HTERT RPE-1 (cell line): ENCODE data around the gene ALOX5.
"Not testable (repeated sequence)": the region's sequence is repeated elsewhere in the genome, so short reads cannot be mapped to it uniquely, and the experiment has no call there.

Experiments
- in situ Hi-C: fragments of 300-500 bp; cut with MboI; formaldehyde crosslinking; loops from 4 replicates; pipeline ENCODE4 v1.14.3; 2020; ENCODE audit warnings: low sequenced_read_pairs

The ALOX5 gene

GRCh38 chr10:45404087-45404769 lies 30.2 kb downstream of the ALOX5 start:
- in situ Hi-C loops = no loop called here

GRCh38 chr10:45404770-45405120 lies 30.7 kb downstream of the ALOX5 start:
- in situ Hi-C loops = no loop called here

DNA sequence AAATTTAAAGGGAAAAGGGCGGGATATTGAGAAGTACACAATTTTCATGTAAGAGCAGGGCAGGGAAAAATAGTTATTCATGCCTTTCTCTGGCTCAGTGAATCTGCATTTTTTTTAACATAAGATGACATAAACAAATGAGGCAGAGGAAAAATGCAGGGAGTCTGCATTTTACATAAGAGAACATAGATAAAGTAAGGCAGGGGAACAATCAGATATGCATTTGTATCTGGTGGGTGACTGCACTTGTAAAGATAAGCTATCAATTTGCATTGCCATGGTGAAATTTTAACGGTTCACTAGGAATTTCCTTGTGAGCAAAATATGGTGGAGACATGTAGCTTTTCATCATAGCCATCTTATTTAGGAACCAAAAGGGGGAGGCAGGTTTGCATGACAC lies 33.5 kb downstream of the ALOX5 start:
- in situ Hi-C loops = no loop called here

GRCh38 chr10:45408421-45409319 lies 34.7 kb downstream of the ALOX5 start:
- in situ Hi-C loops = no loop called here

GRCh38 chr10:45409347-45409746 lies 35.3 kb downstream of the ALOX5 start:
- in situ Hi-C loops = not testable (repeated sequence)

DNA sequence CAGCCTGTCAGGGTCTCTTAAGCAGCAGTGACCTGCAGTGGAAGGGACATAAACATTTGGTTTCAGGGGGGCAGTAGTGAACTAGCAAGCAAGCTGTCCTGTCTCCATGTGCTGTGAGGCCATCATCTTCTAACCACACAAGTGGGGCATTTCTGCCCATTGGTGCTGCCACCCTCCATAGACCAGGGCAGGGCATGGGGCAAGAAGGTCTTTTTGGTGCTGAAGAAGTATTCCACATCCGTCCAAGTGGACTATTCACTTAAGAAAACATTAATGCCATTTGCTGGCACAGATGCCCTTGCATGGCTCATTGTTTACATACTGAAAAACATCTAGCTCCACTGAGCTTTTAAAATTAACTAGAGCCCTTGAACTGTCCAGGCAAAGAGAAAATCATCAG lies 35.8 kb downstream of the ALOX5 start:
- in situ Hi-C loops = no loop called here

DNA sequence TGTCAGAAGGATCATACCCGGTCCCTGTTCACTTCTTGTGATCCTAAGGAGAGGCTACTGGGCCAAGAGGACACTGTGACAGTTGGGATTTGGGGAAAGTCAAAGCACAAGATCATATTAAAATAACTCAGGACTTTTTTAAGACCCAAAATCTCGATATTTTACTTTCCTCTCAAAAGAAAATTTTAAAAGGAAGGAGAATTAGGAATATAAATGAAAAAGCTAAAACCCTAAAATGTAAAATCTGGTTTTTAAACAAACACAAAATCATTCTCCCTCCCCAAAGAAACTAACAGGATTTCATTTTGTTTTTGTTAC lies 36.4 kb downstream of the ALOX5 start:
- in situ Hi-C loops = no loop called here

DNA sequence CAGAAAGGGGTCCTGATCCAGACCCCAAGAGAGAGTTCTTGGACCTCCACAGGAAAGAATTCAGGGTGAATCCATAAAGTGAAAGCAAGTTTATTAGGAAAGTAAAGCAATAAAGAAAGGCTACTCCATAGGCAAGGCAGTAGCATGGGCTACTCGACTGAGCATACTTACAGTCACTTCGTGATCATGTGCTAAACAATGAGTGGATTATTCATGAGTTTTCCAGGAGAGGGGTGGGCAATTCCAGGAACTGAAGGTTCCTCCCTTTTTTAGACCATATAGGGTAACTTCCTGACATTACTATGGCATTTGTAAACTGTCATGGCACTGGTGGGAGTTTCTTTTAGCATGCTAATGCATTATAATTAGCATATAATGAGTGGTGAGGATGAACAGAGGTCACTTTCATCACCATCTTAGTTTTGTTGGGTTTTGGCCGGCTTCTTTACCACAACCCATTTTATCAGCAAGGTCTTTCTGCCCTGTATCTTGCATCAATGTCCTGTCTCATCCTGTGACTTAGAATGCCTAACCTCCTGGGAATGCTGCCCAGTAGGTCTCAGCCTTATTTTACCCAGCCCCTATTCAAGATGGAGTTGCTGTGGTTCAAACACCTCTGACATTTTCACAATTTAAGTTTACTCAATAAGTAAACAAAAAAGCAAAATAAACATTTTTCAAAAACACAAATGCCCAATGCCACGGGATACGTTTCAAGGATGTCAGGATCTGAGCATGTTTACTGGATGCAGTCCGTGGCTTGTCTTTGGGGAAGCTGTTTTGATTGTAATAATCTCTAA lies 37.0 kb downstream of the ALOX5 start:
- in situ Hi-C loops = no loop called here

DNA sequence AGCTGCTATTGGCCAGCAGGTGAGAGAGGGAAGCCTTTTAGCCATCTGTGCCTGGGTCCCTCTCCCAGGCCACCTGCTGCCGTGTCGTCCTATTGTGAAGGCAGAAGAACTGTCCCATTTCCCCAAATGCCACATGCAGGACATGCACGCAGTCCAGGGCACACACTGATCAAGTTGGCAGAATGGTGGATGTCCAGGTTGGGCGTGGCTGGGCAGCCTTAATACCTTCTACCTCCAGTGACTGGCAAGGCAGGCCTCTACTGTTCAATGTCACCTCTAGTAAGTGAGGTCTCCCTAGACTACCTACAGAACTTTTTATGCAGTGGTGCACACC lies 37.6 kb downstream of the ALOX5 start:
- in situ Hi-C loops = no loop called here

- in situ Hi-C loops = not testable (repeated sequence)
Observed at GRCh38 chr10:45415062-45415461, 41.0 kb downstream of the ALOX5 start.

- in situ Hi-C loops = no loop called here
Observed at GRCh38 chr10:45416603-45417002, 42.6 kb downstream of the ALOX5 start.

- in situ Hi-C loops = no loop called here
Observed at GRCh38 chr10:45417746-45418145, 43.7 kb downstream of the ALOX5 start.

- in situ Hi-C loops = no loop called here
Observed at GRCh38 chr10:45418417-45418848, 44.4 kb downstream of the ALOX5 start.

- in situ Hi-C loops = no loop called here
Observed at GRCh38 chr10:45418849-45419675, 45.0 kb downstream of the ALOX5 start.

DNA sequence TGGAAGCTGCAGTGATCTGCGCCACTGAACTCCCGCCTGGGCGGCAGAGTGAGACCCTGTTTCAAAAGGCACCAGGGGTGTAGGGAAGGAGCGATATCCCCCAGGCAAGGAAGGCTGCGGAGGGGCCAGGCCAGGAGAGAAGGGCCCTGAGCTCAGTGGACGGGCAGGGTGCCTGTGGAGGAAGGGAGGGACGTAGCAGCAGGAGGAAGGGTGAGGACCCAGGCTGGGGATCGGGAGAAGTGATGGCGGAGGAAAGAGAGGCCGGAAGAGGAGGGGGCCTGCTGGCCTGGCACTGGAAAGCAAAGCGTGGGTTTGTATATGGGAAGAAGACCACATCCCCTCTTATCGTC lies 45.6 kb downstream of the ALOX5 start:
- in situ Hi-C loops = no loop called here

- in situ Hi-C loops = no loop called here
Observed at GRCh38 chr10:45420453-45421192, 46.6 kb downstream of the ALOX5 start.

DNA sequence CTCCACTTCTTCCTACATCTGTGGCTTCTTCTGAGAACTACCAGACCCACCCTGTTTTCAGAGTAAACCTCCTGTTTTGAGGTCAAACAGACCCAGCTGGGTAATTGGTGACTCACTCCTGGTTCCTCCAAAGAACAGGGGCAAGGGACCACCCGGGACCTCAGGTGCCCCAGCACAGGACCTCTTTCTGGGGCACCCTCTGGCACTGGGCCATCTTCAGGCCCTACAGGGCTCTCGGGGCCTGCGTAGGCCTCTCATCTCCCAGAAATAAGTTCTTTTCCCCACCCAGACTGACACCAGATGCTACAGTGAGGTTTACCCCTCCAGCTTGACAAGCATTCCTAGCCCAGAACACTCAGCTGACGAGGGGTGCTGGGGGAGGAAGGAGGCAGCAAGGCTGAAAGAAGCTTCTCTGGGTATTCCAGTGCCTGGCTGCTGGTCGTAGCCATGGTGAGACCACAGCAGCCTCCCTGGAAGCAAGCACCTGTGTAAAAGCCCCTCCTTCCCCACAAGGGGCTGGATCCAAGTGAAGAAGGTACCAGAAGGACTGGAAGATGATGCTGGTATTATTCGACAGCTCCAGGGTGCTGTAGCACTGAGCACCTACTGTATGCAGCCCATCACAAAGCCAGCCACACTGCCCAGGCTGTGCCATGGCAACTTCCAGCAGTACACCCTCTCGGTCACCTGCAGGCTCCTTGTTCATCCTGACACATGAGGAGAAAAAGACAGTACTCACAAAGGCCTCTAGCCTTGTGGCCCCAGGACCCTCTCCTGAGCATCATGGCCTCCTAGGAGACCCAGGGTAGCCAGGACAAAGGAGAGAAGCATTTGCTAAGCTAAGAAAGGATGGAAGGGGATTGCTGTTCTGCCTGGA lies 47.4 kb downstream of the ALOX5 start:
- in situ Hi-C loops = no loop called here

- in situ Hi-C loops = no loop called here
Observed at GRCh38 chr10:45422207-45422865, 48.3 kb downstream of the ALOX5 start.
